SK-N-MC (cell line): ENCODE data around the gene CCDC93.
"Not testable (repeated sequence)": the region's sequence is repeated elsewhere in the genome, so short reads cannot be mapped to it uniquely, and the experiment has no call there.

Experiments
- EZH2 ChIP-seq: fragments of 200-600 bp; sonication (generic); IDR thresholded peaks from one replicate; pipeline ENCODE4 v1.6.1; 2017; ENCODE audit warnings: antibody characterized with exemption
- FOXP2 ChIP-seq: optimal IDR thresholded peaks from 2 replicates; pipeline ENCODE3; 2011; ENCODE audit warnings: mild to moderate bottlenecking, moderate library complexity; ENCODE audit not compliant: insufficient read depth; ENCODE audit errors: extremely low read length, control extremely low read depth
- POLR2AphosphoS5 ChIP-seq: IDR thresholded peaks from 2 replicates; pipeline ENCODE4 v1.6.1; 2012; ENCODE audit warnings: mild to moderate bottlenecking, low read depth, low read length, borderline replicate concordance

DNA sequence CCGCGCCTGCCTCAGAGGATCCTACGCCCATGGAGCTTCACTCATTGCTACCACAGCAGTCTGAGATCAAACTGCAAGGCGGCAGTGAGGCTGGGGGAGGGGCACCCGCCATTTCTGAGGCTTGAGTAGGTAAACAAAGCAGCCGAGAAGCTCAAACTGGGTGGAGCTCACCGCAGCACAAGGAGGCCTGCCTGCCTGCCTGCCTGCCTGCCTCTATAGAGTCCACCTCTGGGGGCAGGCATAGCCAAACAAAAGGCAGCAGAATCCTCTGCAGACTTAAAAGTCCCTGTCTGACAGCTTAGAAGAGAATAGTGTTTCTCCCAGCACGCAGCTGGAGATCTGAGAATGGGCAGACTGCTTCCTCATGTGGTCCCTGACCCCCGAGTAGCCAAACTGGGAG is 90.4 kb downstream of the CCDC93 start:
- TF ChIP-seq EZH2, POLR2AphosphoS5, FOXP2: not testable (repeated sequence)
